ENCODE measurements around the gene CAV3.

DNA sequence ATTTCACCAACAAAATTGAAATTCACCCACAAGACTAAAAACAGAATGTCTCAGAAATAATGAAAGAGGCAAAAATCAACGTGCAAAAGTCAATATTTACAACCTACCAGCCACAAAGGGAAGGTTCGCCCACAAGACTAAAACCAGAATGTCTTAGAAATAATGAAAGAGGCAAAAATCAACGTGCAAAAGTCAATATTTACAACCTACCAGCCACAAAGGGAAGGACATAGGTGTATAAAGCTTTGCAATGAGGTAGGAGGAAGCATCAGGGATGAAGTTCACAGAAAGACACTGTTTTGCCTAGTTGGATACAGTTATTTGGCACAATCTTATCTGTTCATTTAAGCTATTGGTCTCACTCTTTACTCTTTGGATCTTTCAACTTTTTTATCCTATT, 21.5 kb downstream of the CAV3 start:
- TF ChIP-seq POLR2AphosphoS5 (IDR thresholded peaks at IDR 0.05; ENCODE audit: insufficient read depth, low read depth, low read length) (no peak), POLR2A (IDR thresholded peaks at IDR 0.05; ENCODE audit: low read depth, low read length) (no peak), JUN (IDR thresholded peaks at IDR 0.05; ENCODE audit: borderline replicate concordance, insufficient read depth, insufficient read length, low read depth) (no peak), EZH2 (IDR thresholded peaks at IDR 0.05; ENCODE audit: borderline replicate concordance, low read depth, low read length, severe bottlenecking) (no peak), MYC (IDR thresholded peaks at IDR 0.05; ENCODE audit: low read depth, low read length) (no peak), FOS (IDR thresholded peaks at IDR 0.05; ENCODE audit: borderline replicate concordance, insufficient read depth, low read length) (no peak)
- TF ChIP-seq, protein P1, sequence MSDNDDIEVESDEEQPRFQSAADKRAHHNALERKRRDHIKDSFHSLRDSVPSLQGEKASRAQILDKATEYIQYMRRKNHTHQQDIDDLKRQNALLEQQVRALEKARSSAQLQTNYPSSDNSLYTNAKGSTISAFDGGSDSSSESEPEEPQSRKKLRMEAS (IDR thresholded peaks at IDR 0.05; ENCODE audit: insufficient read depth, insufficient read length), result no peak
- TF ChIP-seq, protein P2, sequence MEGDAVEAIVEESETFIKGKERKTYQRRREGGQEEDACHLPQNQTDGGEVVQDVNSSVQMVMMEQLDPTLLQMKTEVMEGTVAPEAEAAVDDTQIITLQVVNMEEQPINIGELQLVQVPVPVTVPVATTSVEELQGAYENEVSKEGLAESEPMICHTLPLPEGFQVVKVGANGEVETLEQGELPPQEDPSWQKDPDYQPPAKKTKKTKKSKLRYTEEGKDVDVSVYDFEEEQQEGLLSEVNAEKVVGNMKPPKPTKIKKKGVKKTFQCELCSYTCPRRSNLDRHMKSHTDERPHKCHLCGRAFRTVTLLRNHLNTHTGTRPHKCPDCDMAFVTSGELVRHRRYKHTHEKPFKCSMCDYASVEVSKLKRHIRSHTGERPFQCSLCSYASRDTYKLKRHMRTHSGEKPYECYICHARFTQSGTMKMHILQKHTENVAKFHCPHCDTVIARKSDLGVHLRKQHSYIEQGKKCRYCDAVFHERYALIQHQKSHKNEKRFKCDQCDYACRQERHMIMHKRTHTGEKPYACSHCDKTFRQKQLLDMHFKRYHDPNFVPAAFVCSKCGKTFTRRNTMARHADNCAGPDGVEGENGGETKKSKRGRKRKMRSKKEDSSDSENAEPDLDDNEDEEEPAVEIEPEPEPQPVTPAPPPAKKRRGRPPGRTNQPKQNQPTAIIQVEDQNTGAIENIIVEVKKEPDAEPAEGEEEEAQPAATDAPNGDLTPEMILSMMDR (IDR thresholded peaks at IDR 0.05; ENCODE audit: extremely low read depth in 1 of 2, insufficient read depth in 1 of 2, low read depth in 1 of 2, low read length in 2 of 2), result no peak
